ENCODE measurements around the gene PRR20D.
"Not testable (repeated sequence)": the region's sequence is repeated elsewhere in the genome, so short reads cannot be mapped to it uniquely, and the experiment has no call there.

Gene PRR20D

GRCh38 chr13:57160332-57160731 lies at the start of gene PRR20D:
PRR20D (plus strand) TSS chr13:57160632; CDS start chr13:57161019, 387 bp downstream.
- not testable (repeated sequence) for DNase-seq (ENCODE audit: low spot score)

GRCh38 chr13:57114945-57115344 lies 45.5 kb upstream of the PRR20D start:
- DNase-seq (ENCODE audit: low spot score): no peak

GRCh38 chr13:57123681-57124080 lies 36.8 kb upstream of the PRR20D start:
- DNase-seq (ENCODE audit: low spot score): no peak

- DNase-seq (ENCODE audit: low spot score): no peak
Measured at GRCh38 chr13:57128909-57129308, 31.5 kb upstream of the PRR20D start.

GRCh38 chr13:57136093-57136492 lies 24.3 kb upstream of the PRR20D start:
- no peak for DNase-seq (ENCODE audit: low spot score)

GRCh38 chr13:57137585-57137984 lies 22.8 kb upstream of the PRR20D start:
- no peak for DNase-seq (ENCODE audit: low spot score)

GRCh38 chr13:57138988-57139387 lies 21.4 kb upstream of the PRR20D start:
- no peak for DNase-seq (ENCODE audit: low spot score)

GRCh38 chr13:57139781-57140180 lies 20.7 kb upstream of the PRR20D start:
- DNase-seq (ENCODE audit: low spot score): not testable (repeated sequence)

GRCh38 chr13:57140235-57140968 lies 20.0 kb upstream of the PRR20D start, which contains the start of gene PRR20A:
PRR20A (plus strand) TSS chr13:57140918; CDS start chr13:57141305, 387 bp downstream.
- not testable (repeated sequence) for DNase-seq (ENCODE audit: low spot score)

GRCh38 chr13:57147188-57147587 lies 13.2 kb upstream of the PRR20D start, which contains the start of gene PRR20B:
PRR20B (plus strand) TSS chr13:57147488; CDS start chr13:57147875, 387 bp downstream.
- not testable (repeated sequence) for DNase-seq (ENCODE audit: low spot score)

- DNase-seq (ENCODE audit: low spot score): not testable (repeated sequence)
Measured at GRCh38 chr13:57148106-57148505, 12.3 kb upstream of the PRR20D start.

- DNase-seq (ENCODE audit: low spot score): not testable (repeated sequence)
Measured at GRCh38 chr13:57153761-57154160, 6.7 kb upstream of the PRR20D start, which contains the start of gene PRR20C. PRR20C (plus strand) TSS chr13:57154061; CDS start chr13:57154448, 387 bp downstream.

- not testable (repeated sequence) for DNase-seq (ENCODE audit: low spot score)
Measured at GRCh38 chr13:57166897-57167296, 6.5 kb downstream of the PRR20D start, which contains the start of gene PRR20E. PRR20E (plus strand) TSS chr13:57167197; CDS start chr13:57167584, 387 bp downstream.

GRCh38 chr13:57191667-57192066 lies 31.2 kb downstream of the PRR20D start:
- DNase-seq (ENCODE audit: low spot score): no peak

GRCh38 chr13:57212989-57213388 lies 52.6 kb downstream of the PRR20D start:
- no peak for DNase-seq (ENCODE audit: low spot score)
